Pancreas (tissue), 10 donors: ENCODE data around the gene STT3B. TPM values are rescaled to one million over a fixed set of nuclear protein-coding genes. Genes with fewer than 3 reads are reported as not detected.
A peak's percentile ranks its signal among the peaks of the same experiment; 100 is the strongest.

ENCODE experiments used
- ATAC-seq, 4 donors: fragments of 200-7000 bp; cut with Tn5 transposase; one replicate each; pipeline versions ENCODE4 v1.8.0 to v1.9.1; 2020; ENCODE audit warnings: mild to moderate bottlenecking in 4 of 4, moderate library complexity in 4 of 4
- DNase-seq, 6 donors: peaks; one replicate each; pipeline ENCODE4 v3.0.0-alpha.2; 2020
- FAIRE-seq: peaks from 2 replicates; lab custom pipeline; 2012; peaks lifted over from hg19 to GRCh38; lab: Jason Lieb, UNC
- H3K27ac ChIP-seq, 4 donors: fragments of 200-600 bp; sonication (generic); 1 replicate in 3 of 4; 2 replicates in 1 of 4; pipeline versions ENCODE4 v1.5.0 to v1.8.0; 2020
- H3K27me3 ChIP-seq, 4 donors: fragments of 200-600 bp; one replicate each; pipeline ENCODE4 v1.8.0; 2021
- H3K36me3 ChIP-seq, 3 donors: fragments of 200-600 bp; sonication (generic) in 1 of 3; one replicate each; pipeline versions ENCODE4 v1.5.0 to v1.8.0; 2020 to 2021
- H3K4me1 ChIP-seq, 3 donors: fragments of 200-600 bp; one replicate each; pipeline ENCODE4 v1.8.0; 2021
- H3K4me3 ChIP-seq, 4 donors: fragments of 200-600 bp; sonication (generic) in 2 of 4; one replicate each; pipeline versions ENCODE4 v1.5.0 to v1.8.0; 2020 to 2021
- H3K9me3 ChIP-seq, 4 donors: fragments of 200-600 bp; one replicate each; pipeline ENCODE4 v1.8.0; 2021
- WGBS, 2 donors: extraction: QIAGEN DNeasy Blood & Tissue Kit; methylation state at CpG; one replicate each; pipeline ENCODE4 v1.1.7; 2013; 5-methylcytosine and 5-hydroxymethylcytosine counted together
- intact Hi-C, 3 donors: fragments of 100-400 bp; cut with DNase I; formaldehyde crosslinking; loops; one replicate each; pipeline versions ENCODE4 v1.11.1 to v1.14.2; 2022
- polyA plus RNA-seq, 2 donors: library from polyadenylated mRNA; stranded (reverse); fragments of 200-250 nt; gene quantifications; one replicate each; pipeline ENCODE4 v1.2.3, GENCODE V29; 2013
- total RNA-seq, 6 donors: library from RNA; stranded (reverse); fragmentation: NEBNext Ultra II Directional in 4 of 6; extraction: Animal tissue kit (Norgen Biotek cat#: 25700) in 4 of 6; gene quantifications; one replicate each; pipeline versions ENCODE4 v1.2.1 to v1.2.4, GENCODE V29; 2021 to 2023
- TF ChIP-seq, protein P1 (sequence below), 4 donors: fragments of 200-600 bp; sonication (generic) in 3 of 4; IDR thresholded peaks; one replicate each; pipeline versions ENCODE4 v1.5.0 to v1.8.0; 2021; ENCODE audit warnings: antibody characterized with exemption in 4 of 4
- donor health status: healthy with polysubstance abuse.
- donor health status: DM: no; HTN: no; CAD: no; lungs with moderate emphysema.
- donor health status: DM: no; HTN: no; CAD: no.
- donor health status: control.
- donor health status: control.
- donor health status: Bipolar disorder and iron deficiency.
- donor health status: DM: yes; HTN: yes; CAD: no.
- donor health status: DM: no; HTN: no; CAD: no.
- donor health status: DM: no; HTN: no; CAD: no.
- donor health status: DM: yes; HTN: yes; CAD: no.

The STT3B gene
- total and polyA plus RNA-seq, 8 donors = 23.7 to 61.9 (median 51.0) TPM

DNA sequence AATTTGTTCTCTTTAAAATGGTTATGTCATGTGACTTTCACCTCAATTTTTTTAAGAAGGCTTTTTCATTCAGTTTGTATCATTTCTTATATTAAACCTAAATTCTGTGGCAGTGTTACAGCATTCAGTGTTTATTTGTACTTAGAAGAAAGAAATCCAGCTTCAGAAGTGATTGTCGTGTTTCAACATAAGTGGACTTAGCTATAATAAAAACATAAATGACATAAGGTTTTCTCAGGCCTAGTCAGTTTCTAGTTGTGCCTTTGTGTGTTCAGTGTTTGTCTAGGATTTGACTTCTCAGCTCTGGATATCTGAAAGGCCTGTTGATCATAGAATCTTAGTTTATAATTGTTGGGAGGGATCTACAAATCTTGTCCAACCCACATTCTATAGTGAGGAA lies 80.5 kb downstream of the STT3B start:
- Histone ChIP-seq H3K4me1 (peaks cover 3 to 22% (median 4%) of the 10 kb centered on the region in 3 donors), H3K27me3 (no peaks in the 10 kb centered on the region), H3K36me3 (no peaks in the 10 kb centered on the region), H3K27ac (no peak overlapping the region), H3K4me3 (no peak overlapping the region), H3K9me3 (no peaks in the 10 kb centered on the region)
- TF ChIP-seq, protein P1, sequence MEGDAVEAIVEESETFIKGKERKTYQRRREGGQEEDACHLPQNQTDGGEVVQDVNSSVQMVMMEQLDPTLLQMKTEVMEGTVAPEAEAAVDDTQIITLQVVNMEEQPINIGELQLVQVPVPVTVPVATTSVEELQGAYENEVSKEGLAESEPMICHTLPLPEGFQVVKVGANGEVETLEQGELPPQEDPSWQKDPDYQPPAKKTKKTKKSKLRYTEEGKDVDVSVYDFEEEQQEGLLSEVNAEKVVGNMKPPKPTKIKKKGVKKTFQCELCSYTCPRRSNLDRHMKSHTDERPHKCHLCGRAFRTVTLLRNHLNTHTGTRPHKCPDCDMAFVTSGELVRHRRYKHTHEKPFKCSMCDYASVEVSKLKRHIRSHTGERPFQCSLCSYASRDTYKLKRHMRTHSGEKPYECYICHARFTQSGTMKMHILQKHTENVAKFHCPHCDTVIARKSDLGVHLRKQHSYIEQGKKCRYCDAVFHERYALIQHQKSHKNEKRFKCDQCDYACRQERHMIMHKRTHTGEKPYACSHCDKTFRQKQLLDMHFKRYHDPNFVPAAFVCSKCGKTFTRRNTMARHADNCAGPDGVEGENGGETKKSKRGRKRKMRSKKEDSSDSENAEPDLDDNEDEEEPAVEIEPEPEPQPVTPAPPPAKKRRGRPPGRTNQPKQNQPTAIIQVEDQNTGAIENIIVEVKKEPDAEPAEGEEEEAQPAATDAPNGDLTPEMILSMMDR (IDR thresholded peaks at IDR 0.05) = no peak
- ATAC-seq (no peak), FAIRE-seq (no peak), DNase-seq (no peak)
- 84 to 89% methylated on average over 1 of the region's 1 CpG for WGBS, 2 donors
- intact Hi-C loops = no loop called here

DNA sequence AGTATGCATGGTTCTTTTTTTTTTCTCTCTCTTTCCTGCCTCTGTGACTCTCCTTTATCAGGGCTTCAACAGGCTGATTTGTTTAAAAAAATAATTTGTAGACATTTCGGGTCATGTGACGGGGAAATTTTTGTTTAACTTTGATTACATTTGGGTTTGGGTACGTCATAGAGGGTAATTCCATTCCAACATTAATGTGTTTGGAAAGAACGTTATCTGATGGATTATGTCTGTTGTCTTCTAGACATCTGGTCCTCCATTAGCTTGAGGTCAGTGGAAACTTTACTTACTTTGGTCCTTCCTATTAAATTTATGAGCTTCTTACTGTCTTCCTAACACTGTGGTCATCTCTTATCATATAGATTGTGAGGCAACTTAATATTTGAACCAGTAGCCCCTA lies 80.9 kb downstream of the STT3B start:
- peaks cover 3 to 22% (median 4%) of the 10 kb centered on the region in 3 donors for H3K4me1 ChIP-seq
- no peak overlapping the region for H3K4me3 ChIP-seq

GRCh38 chr3:31614162-31614921 lies 81.6 kb downstream of the STT3B start:
- ATAC-seq (peak in 1 of 4 donors; percentile 63), FAIRE-seq (no peak), DNase-seq (no peak)
- H3K36me3 ChIP-seq = no peaks in the 10 kb centered on the region
- 64 to 70% methylated on average over 5 of the region's 5 CpGs for WGBS, 2 donors
- intact Hi-C loops = no loop called here
- TF ChIP-seq, protein P1 (IDR thresholded peaks at IDR 0.05) = no peak
- H3K27ac ChIP-seq = no peak overlapping the region
- peaks cover 3 to 22% (median 4%) of the 10 kb centered on the region in 3 donors for H3K4me1 ChIP-seq
- H3K9me3 ChIP-seq = no peaks in the 10 kb centered on the region
- no peaks in the 10 kb centered on the region for H3K27me3 ChIP-seq
- no peak overlapping the region for H3K4me3 ChIP-seq

More for the DNA sequence above, 80.9 kb downstream of the STT3B start:
- TF ChIP-seq, protein P1 (IDR thresholded peaks at IDR 0.05) = no peak
- peak in 2 of 4 donors; percentile 54 to 56 for ATAC-seq
- Histone ChIP-seq H3K36me3 (no peaks in the 10 kb centered on the region), H3K27me3 (no peaks in the 10 kb centered on the region), H3K27ac (no peak overlapping the region), H3K9me3 (no peaks in the 10 kb centered on the region)
- intact Hi-C loops = no loop called here
- 39 to 47% methylated on average over 4 of the region's 4 CpGs for WGBS, 2 donors
- no peak for DNase-seq
- FAIRE-seq = no peak

DNA sequence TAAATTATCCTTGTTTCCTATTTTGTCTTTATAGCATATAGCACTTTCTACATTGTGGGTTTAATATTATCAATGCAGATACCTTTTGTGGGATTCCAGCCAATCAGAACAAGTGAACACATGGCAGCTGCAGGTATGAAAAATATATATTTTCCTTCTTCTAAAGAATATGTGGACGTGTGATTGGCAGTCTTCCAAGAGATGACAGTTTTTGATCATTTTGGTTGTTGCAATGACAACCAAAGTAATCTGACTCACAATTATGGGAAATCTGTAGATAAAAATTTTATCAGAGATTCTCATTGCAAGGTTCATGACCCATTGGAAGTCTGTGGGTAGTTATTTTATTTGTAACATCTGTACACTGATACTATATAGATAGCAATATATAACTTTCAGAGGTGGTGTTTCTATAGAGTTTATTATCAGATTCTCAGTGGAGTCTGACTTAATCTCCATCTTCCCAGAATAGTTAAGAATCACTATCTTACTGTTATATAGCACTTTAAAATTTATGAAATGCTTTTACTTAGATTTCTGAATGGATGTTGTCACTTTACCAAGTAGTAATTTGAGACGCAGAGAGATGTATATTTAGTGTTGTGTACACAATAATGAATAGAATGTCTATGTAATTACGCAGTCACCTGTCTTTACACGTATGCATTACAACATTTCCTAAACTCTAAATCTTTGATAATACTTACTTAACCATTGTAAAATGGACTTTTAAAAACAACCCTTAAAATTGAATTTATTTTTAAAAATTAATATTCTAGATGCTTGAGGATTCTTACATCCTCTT lies 82.5 kb downstream of the STT3B start:
- Histone ChIP-seq H3K4me1 (peaks cover 3 to 22% (median 4%) of the 10 kb centered on the region in 3 donors), H3K36me3 (no peaks in the 10 kb centered on the region), H3K4me3 (no peak overlapping the region), H3K9me3 (no peaks in the 10 kb centered on the region), H3K27ac (no peak overlapping the region), H3K27me3 (no peaks in the 10 kb centered on the region)
- intact Hi-C loops = no loop called here
- ATAC-seq (no peak), FAIRE-seq (no peak), DNase-seq (no peak)
- WGBS, 2 donors = 87 to 89% methylated on average over 4 of the region's 4 CpGs
- TF ChIP-seq, protein P1 (IDR thresholded peaks at IDR 0.05) = no peak
